SK-N-MC (cell line): ENCODE data around the gene ZNF74.

Experiments used
- EZH2 ChIP-seq: fragments of 200-600 bp; sonication (generic); IDR thresholded peaks from one replicate; pipeline ENCODE4 v1.6.1; 2017; ENCODE audit warnings: antibody characterized with exemption
- FOXP2 ChIP-seq: optimal IDR thresholded peaks from 2 replicates; pipeline ENCODE3; 2011; ENCODE audit warnings: mild to moderate bottlenecking, moderate library complexity; ENCODE audit not compliant: insufficient read depth; ENCODE audit errors: extremely low read length, control extremely low read depth
- POLR2AphosphoS5 ChIP-seq: IDR thresholded peaks from 2 replicates; pipeline ENCODE4 v1.6.1; 2012; ENCODE audit warnings: mild to moderate bottlenecking, low read depth, low read length, borderline replicate concordance

DNA sequence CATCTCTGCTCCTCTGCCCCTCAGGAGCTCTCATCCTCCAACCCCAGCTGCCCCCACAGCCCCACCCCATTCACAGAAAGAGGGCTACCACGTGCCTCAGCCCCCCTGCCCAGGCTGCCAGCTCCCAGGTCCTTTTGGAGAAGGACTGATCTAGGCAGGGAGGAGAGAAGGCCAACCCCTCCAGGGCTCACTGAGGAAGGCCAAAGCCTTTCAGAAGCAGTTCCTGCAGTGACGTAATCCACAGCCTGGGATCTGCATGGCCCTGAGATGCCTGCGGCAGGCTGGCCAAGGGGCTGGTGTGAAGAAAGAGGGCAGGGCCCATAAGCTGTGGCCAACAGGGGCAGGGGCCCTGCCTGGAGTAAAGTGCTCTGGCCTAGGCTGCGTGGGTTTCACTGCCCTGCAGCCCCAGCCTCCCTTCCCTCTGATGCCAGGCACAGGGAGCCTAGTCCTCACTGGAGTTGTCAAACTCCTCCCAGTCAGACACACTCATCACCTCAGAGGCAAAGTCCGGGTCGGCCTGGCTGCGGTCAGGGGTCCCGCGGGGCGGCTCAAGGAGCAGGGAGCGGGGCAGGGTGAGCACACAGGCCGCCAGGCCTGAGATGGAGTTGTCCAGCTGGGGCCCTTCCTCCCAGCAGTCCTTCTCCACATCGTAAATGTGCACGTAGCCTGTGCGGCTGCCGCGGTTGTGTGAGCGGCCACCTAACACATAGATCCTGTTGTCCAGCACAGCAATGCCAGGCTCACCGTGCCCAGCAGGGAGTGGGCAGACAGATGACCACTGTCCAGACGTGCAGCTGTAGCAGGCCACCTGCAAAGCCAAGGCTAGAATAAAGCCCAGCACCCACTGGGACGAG is 47.9 kb downstream of the ZNF74 start:
- TF ChIP-seq POLR2AphosphoS5 (no peak), EZH2 (no peak), FOXP2 (no peak)
